Amniotic epithelial cell (primary cell): ENCODE data around the gene TMEM217.
"Not testable (repeated sequence)": the region's sequence is repeated elsewhere in the genome, so short reads cannot be mapped to it uniquely, and the experiment has no call there.

Experiments
- DNase-seq: peaks from one replicate; pipeline ENCODE4 v3.0.0-alpha.2; 2010; ENCODE audit warnings: low read depth

TMEM217 gene

DNA sequence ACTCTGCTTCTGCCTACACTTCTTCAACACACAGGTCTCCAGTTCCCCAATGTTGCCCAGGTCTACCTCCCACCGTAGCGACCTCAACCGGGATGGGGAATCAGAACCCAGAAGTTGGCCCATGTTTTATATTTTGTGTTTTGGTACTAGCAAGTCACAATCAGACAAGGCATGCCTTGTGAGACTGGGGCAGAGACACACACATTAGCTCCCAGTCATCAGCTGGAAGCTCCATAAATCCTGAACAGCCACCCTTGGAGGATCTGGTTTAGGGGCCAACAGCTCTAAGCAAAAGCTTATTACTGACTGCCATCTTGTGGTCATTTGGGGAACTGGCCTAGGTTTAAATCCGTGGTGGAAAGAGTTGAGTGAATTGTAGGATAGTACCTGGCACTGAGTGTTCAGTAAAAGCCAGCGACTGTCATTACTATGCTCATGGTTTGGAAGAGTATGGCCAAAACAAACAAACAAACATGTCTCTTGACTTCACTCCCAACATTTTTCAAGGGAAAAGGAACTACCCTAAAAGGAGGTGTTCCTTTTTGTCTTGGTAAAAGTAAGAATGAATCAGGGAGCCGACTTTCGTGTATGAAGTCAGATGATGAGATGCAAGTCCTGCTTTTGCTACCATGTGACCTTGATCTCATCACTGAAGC lies 47.5 kb downstream of the TMEM217 start:
- DNase-seq, result peak; percentile 79

GRCh38 chr6:37209461-37210205 lies 48.3 kb downstream of the TMEM217 start:
- no peak for DNase-seq

DNA sequence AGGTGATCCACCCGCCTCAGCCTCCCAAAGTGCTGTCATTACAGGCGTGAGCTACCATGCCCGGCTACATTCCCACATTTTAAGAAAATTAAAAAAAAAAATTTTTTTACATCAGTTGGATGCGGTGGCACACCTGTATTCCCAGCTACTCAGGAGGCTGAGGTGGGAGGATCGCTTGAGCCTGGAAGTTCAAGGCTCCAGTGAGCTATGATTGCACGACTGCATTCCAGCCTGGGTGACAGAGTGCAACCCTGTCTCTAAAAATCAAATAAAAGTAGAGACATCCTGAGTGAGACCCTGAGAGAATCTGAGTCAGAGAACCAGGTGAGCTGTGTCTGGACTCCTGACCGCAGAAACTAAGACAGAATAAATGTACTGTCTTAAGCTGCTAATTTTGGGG lies 49.2 kb downstream of the TMEM217 start:
- no peak for DNase-seq

DNA sequence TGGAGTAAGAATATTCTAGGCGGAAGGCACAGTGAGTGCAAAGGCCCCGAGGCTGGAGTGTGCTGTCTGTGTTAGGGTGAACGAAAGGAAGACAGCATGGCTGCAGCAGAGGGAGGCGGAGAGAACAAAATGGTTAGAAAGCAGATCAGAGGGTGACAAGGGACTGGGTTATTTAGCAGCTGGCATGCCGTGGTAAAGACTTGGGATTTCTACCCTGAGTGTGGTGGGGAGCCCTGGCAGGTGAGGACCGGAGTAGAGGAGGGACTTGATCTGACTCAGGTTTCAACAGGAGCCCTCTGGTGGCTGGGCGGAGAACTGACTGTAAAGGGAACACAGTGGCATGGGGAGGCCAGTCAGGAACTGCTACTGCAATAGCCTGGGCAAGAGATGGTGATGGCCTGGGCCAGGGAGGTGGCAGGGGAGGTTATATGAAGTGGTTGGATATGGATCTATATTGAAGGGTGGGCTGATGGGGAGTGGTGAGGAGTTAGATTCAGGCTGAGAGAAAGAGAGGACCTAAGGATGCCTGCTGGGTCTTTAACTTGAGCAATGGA lies 50.0 kb downstream of the TMEM217 start:
- peak; percentile 75 for DNase-seq

DNA sequence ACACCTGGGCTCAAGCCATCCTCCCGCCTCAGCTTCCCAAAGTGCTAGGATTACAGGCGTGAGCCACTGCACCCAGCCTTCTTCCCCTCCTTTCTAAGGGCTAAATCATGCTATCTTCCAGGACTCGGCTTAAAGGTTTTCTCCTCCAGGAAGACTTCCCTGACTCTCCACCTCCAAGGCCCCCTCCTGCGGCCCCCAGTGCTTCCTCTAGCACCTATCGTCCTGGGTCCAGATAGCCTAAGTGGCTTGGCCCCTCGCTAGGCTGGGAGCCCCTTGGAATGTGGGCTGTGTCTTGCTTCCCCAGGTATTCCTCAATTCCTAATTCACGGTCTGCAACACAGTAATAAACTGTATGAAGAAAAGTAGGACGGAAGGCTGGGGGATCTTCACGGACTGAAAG lies 51.3 kb downstream of the TMEM217 start:
- DNase-seq, result no peak

- no peak for DNase-seq
Observed at GRCh38 chr6:37205997-37206340, 52.0 kb downstream of the TMEM217 start.

DNA sequence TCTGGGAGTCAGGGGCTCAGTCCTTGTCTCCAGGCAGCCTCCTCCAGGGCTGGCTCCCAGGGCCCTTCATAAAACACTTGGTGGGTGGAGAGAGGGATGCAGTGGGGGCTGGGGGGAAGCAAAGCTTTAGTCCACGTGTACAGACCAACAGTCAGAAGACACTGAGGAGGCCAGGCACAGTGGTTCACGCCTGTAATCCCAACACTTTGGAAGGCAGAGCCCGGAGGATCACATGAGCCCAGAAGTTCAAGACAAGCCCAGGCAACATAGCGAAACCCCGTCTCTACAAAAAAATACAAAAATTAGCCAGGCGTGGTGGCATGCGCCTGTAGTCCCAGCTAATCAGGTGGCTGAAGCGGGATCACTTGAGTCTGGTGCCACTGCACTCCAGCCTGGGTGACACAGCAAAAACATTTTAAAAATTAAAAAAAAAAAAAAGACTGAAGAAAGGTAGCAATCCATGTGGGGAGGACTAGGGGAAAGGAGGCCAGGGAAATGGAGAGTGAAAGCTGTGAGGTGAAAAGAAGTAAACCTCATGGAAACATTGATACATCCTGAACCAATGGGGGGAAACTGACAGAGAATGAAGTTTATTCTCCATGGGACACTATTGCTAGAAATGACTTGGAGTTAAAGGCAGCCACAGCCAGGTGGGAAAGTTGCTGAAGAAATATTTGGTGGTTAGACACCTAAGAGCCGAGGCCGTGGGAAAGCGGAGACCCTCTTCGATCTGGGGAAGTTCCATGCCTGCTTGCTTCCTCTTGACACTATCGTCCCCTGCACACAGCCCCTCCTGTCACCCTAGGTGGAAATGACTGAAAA lies 52.6 kb downstream of the TMEM217 start:
- DNase-seq, result no peak

DNA sequence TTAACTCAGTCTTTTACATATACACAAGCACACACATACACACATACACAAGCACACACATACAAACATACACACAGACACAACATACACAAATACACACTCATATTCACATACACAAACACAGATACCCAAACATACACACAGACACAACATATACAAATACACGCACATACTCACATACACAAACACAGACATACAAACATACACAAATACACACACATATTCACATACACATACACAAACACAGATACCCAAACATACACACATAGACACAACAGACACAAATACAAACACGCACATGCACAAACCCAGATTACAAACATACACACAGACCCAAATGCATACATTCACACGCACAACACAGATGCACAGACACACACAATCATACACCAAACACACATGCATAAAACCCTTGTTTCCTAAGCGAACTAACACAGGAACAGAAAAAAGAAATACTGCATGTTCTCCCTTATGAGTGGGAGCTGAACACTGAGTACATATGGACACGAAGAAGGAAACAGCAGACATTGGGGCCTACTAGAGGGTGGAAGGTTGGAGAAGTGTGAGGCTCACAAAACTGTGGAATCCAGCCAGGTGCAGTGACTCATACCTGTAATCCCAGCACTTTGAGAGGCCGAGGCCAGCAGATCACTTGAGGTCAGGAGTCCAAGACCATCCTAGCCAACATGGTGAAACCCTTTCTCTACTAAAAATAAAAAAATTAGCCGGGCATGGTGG lies 53.8 kb downstream of the TMEM217 start:
- DNase-seq, result peak; percentile 79

- peak; percentile 43 for DNase-seq
Observed at GRCh38 chr6:37202788-37203491, 55.0 kb downstream of the TMEM217 start.

DNA sequence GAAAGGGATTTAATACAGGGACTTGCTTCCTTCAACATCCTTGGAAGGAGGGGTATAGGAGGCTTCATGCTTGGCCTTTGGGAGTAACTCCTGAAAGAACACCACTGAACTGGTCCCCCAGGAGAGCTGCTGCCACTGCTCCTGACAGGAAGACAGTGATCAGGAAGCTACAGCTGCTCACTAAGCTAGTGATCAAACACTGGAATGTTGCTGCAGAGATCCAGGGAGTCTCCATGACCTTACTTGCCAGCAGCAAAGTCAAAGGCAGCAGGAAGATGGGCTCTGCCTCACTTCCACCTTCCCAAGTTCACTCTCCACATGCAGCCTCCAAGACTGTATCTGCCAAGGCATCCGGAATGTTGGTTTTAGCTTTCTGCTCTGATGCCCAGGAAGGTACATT lies 56.2 kb downstream of the TMEM217 start:
- DNase-seq, result no peak

DNA sequence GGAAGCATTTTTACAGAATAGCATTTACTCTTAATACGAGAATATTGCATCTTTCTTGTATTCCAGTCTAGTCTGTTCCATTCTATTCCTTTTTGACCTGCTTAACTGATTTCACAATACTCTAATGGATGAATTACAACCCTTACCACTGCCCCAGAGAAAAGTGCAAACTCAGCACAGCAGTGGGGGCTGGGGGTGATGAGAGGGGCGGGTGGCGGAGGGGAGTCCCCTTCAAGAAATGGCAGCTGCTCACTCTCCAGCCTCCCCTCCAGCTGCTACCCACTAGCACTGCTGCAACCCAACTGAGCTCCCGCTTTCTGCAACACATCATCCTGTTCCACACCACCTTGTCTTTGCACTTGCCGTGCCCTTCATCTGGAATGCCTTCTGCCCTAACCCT lies 57.9 kb downstream of the TMEM217 start:
- no peak for DNase-seq

- DNase-seq, result not testable (repeated sequence)
Observed at GRCh38 chr6:37196451-37196850, 61.5 kb downstream of the TMEM217 start.

DNA sequence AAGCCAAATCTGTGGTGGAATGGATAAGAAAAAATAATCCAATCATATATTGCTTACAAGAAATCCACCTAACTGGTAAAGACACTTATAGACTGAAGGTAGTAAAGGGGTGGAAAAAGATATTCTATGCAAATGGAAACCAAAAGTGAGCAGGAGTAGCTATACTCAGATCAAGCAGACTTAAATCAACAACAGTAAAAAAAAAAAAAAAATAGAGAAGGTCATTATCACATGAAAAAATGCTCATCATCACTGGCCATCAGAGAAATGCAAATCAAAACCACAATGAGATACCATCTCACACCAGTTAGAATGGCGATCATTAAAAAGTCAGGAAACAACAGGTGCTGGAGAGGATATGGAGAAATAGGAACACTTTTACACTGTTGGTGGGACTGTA lies 63.1 kb downstream of the TMEM217 start:
- DNase-seq, result not testable (repeated sequence)

GRCh38 chr6:37192666-37193065 lies 65.3 kb downstream of the TMEM217 start:
- no peak for DNase-seq

DNA sequence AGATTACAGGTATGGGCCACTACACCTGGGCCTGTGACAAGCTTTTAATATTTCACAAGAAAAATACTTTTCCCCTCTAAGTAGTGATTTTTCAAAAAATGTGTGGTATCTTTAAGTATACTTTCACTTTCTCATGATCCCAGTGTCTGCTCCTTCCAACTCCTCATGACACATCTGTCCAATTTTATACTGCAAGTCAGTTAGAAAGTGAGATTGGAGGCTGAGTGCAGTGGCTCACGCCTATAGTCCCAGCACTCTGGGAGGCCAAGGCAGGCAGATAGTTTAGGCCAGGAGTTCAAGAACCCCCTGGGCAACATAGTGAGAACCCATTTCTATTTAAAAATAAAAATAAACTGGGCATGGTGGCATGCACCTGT lies 67.8 kb downstream of the TMEM217 start:
- DNase-seq, result peak; percentile 29

- DNase-seq, result peak; percentile 30
Observed at GRCh38 chr6:37188962-37189510, 68.9 kb downstream of the TMEM217 start.

DNA sequence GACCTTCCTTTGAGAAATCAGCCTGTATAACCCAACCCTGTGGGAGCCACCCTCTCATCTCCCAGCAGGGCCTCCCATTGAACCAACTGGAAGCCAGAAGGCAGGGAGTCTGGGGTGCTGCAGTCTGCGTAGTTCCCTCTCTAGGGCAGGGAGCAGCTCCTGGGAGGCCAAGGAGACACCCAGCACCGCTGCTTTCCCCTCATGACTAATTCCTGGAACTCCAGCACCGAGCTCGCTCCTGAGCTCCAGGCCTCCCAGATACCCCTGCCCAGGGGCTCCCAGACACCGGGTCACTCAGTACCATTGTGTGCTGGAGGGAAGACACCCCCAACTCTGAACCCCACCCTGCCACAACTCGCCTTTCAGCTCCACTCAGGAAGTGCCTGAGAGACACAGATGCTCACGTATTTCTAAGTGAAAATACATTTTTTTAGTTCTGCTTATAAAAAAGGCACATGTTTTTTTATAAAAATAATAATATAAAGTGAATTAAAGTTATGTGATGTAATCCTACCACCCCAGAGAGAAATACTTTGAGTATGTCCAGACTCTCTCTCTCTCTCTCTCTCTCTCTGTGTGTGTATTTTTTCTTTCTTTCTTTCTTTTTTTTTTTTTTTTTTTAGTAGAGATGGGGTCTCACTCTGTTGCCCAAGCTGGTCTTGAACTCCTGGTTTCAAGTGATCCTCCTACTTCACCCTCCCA lies 70.5 kb downstream of the TMEM217 start:
- DNase-seq, result peak; percentile 21

GRCh38 chr6:37185949-37186720 lies 71.8 kb downstream of the TMEM217 start:
- not testable (repeated sequence) for DNase-seq

- no peak for DNase-seq
Observed at GRCh38 chr6:37182736-37183590, 75.0 kb downstream of the TMEM217 start.
